Body of pancreas (tissue), 4 donors: ENCODE measurements around the gene H6PD. TPM values are rescaled to one million over a fixed set of nuclear protein-coding genes. Genes with fewer than 3 reads are reported as not detected.

Source experiments
- ATAC-seq: fragments of 150-250 bp; one replicate; pipeline ENCODE4 v1.9.1; 2016
- DNase-seq, 4 donors: peaks; one replicate each; pipeline ENCODE4 v3.0.0-alpha.2; 2019
- H3K27ac ChIP-seq, 4 donors: fragments of 200-600 bp; sonication (generic); 1 replicate in 3 of 4; 2 replicates in 1 of 4; pipeline versions ENCODE4 v1.5.1 to v1.6.1; 2016 to 2019; ENCODE audit warnings: mild to moderate bottlenecking in 1 of 4, mixed read lengths in 1 of 4, moderate library complexity in 1 of 4
- H3K27me3 ChIP-seq, 2 donors: fragments of 200-600 bp; sonication (generic); one replicate each; pipeline ENCODE4 v1.6.0; 2016; ENCODE audit warnings: mild to moderate bottlenecking in 1 of 2
- H3K36me3 ChIP-seq, 2 donors: fragments of 200-600 bp; sonication (generic); replicated peaks in 1 of 2; 2 replicates each; pipeline ENCODE4 v1.5.1; 2016; ENCODE audit warnings: low read depth in 2 of 2; ENCODE audit not compliant: insufficient read depth in 1 of 2
- H3K4me1 ChIP-seq: fragments of 200-600 bp; sonication (generic); one replicate; pipeline ENCODE4 v1.6.0; 2016
- H3K4me3 ChIP-seq, 2 donors: fragments of 200-600 bp; sonication (generic); 1 replicate in 1 of 2; 2 replicates in 1 of 2; pipeline ENCODE4 v1.5.1; 2016 to 2019
- H3K9me3 ChIP-seq, 3 donors: fragments of 200-600 bp; sonication (generic); 1 replicate in 2 of 3; 2 replicates in 1 of 3; pipeline ENCODE4 v1.5.1; 2016
- POLR2A ChIP-seq, 3 donors: fragments of 450-650 bp; IDR thresholded peaks; one replicate each; pipeline ENCODE4 v1.6.1; 2016; ENCODE audit warnings: antibody characterized with exemption in 3 of 3, mild to moderate bottlenecking in 2 of 3
- WGBS, 2 donors: methylation state at CpG; one replicate each; pipeline ENCODE4 v1.1.5; 2017; 5-methylcytosine and 5-hydroxymethylcytosine counted together
- intact Hi-C: fragments of 100-400 bp; cut with DNase I; formaldehyde crosslinking; loops from one replicate; pipeline ENCODE4 v1.15.1; 2023
- total RNA-seq, 2 donors: library from RNA; depleted of rRNA; stranded (reverse); fragments of >200 nt; gene quantifications; one replicate each; pipeline ENCODE4 v1.1.0, GENCODE V29; 2016
- TF ChIP-seq, protein P1 (sequence below), 7 experiments: fragments of 450-650 bp in 4 of 7; fragments of 200-600 bp in 3 of 7; sonication (generic) in 3 of 7; IDR thresholded peaks; one replicate each; pipeline ENCODE4 v1.5.1; 2016 to 2019; ENCODE audit warnings: antibody characterized with exemption in 7 of 7

The H6PD gene
- total RNA-seq, 2 donors from 2014 or later, result 24.1 to 35.6 TPM

DNA sequence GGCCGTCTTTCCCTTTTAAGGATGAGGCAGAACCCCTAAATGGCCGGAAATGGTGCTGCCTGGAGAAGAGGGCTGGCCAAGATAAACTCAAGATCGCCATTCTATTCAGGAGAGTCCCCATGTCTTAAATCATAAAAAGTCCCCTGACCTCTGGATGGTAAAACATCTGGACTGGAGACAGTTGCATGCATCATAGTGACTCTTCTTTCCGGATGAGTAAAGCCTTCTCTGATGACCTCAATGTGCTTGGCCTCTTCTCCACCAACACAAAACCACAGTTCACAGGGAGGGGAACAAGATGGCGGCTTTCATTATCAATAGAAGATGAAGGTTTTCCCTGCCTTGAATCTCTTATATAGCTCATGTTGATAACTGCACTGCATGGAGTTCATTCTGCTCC is 27.5 kb upstream of the H6PD start:
- peaks cover 0 to 8% of the 10 kb centered on the region in 2 donors for H3K27me3 ChIP-seq
- ATAC-seq (no peak), DNase-seq (no peak)
- no peak overlapping the region for H3K4me3 ChIP-seq
- intact Hi-C loops, result no loop called here
- no peaks in the 10 kb centered on the region for H3K9me3 ChIP-seq
- TF ChIP-seq POLR2A (IDR thresholded peaks at IDR 0.05), result no peak
- TF ChIP-seq, protein P1, sequence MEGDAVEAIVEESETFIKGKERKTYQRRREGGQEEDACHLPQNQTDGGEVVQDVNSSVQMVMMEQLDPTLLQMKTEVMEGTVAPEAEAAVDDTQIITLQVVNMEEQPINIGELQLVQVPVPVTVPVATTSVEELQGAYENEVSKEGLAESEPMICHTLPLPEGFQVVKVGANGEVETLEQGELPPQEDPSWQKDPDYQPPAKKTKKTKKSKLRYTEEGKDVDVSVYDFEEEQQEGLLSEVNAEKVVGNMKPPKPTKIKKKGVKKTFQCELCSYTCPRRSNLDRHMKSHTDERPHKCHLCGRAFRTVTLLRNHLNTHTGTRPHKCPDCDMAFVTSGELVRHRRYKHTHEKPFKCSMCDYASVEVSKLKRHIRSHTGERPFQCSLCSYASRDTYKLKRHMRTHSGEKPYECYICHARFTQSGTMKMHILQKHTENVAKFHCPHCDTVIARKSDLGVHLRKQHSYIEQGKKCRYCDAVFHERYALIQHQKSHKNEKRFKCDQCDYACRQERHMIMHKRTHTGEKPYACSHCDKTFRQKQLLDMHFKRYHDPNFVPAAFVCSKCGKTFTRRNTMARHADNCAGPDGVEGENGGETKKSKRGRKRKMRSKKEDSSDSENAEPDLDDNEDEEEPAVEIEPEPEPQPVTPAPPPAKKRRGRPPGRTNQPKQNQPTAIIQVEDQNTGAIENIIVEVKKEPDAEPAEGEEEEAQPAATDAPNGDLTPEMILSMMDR (IDR thresholded peaks at IDR 0.05), result no peak
- 70 to 76% methylated on average over 5 of the region's 5 CpGs for WGBS, 2 donors
- H3K4me1 ChIP-seq, result peaks cover 4% of the 10 kb centered on the region
- H3K36me3 ChIP-seq, result no peaks in the 10 kb centered on the region
- H3K27ac ChIP-seq, result no peak overlapping the region

DNA sequence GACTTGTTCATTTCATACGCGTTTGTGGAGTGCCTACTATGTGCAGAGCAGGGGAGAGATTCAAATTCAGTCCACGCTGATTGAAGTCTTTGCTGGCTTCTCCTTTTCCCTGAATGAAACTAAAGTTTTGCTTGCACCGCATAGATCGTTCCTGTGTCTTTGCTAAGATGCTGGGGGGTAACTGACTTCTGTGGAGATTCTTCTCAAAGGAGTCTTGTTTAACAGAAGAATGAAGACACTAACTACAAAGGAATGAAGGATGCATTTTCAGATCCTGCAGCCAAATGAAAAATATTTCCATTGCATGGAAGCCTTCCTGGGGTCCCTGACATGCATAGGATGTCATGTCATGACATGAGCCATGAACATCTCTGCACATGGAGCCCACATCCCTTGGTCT is 26.9 kb upstream of the H6PD start:
- H3K27me3 ChIP-seq, result peaks cover 0 to 2% of the 10 kb centered on the region in 2 donors
- TF ChIP-seq, protein P1 (IDR thresholded peaks at IDR 0.05), result no peak
- TF ChIP-seq POLR2A (IDR thresholded peaks at IDR 0.05), result no peak
- intact Hi-C loops, result no loop called here
- H3K4me3 ChIP-seq, result no peak overlapping the region
- DNase-seq, result no peak
- H3K4me1 ChIP-seq, result no peaks in the 10 kb centered on the region
- no peak overlapping the region for H3K27ac ChIP-seq
- 68 to 81% methylated on average over 5 of the region's 5 CpGs for WGBS, 2 donors
- no peaks in the 10 kb centered on the region for H3K36me3 ChIP-seq
- ATAC-seq, result no peak
- no peaks in the 10 kb centered on the region for H3K9me3 ChIP-seq

DNA sequence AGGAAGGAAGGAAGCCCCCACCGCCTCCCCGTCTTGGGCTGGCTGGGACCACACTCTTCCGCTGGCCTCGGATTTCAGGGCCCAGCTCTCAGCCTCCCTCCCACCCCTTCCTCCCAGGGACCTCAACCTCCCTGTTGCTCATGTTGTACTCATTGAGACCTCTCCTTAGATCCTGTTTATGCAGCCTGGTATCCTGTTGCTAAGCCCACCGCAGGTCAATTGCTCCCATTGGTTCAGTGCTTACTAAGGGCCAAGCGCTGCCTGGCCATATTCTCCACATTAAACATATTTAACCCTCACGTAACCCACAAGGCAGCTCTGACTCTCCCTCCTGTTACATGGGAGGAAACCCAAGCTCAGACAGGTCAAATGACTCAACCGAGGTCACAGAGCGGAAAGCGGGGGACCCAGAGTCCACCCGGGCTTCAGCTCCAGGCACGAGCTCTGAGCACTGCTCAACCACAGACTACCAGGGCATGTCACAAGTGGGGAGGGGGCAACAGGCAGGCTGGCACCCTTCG is 23.2 kb upstream of the H6PD start:
- Histone ChIP-seq H3K27me3 (no peaks in the 10 kb centered on the region), H3K27ac (no peak overlapping the region), H3K36me3 (no peaks in the 10 kb centered on the region), H3K9me3 (no peaks in the 10 kb centered on the region), H3K4me1 (no peaks in the 10 kb centered on the region), H3K4me3 (no peak overlapping the region)
- TF ChIP-seq POLR2A (IDR thresholded peaks at IDR 0.05), result no peak
- TF ChIP-seq, protein P1 (IDR thresholded peaks at IDR 0.05), result no peak
- DNase-seq, result no peak
- WGBS, 2 donors, result 75 to 84% methylated on average over 13 of the region's 13 CpGs
- intact Hi-C loops, result no loop called here
- ATAC-seq, result no peak

DNA sequence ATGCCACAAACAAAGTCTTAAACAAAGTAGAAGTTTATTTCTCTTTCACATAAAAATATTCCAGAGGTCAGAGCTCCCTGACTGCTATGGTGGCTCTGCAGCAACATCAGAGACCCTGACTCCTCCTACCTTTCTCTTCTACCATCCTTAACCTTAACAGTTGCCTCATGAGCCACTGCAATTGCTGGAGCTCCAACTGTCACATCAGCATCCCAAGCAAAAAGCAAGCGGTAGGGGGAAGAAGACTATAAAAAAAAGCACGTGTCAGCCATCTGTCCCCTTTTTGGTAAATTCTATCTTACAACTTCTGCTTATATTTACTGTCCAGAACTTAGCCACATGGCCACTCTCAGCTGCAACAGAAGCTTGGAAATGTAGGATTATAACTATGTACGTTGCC is 21.8 kb upstream of the H6PD start:
- intact Hi-C loops, result no loop called here
- Histone ChIP-seq H3K36me3 (no peaks in the 10 kb centered on the region), H3K4me1 (no peaks in the 10 kb centered on the region), H3K9me3 (no peaks in the 10 kb centered on the region), H3K4me3 (no peak overlapping the region), H3K27me3 (no peaks in the 10 kb centered on the region), H3K27ac (no peak overlapping the region)
- ATAC-seq (no peak), DNase-seq (no peak)
- TF ChIP-seq POLR2A (IDR thresholded peaks at IDR 0.05), result no peak
- TF ChIP-seq, protein P1 (IDR thresholded peaks at IDR 0.05), result no peak
- 62 to 82% methylated on average over 3 of the region's 3 CpGs for WGBS, 2 donors

DNA sequence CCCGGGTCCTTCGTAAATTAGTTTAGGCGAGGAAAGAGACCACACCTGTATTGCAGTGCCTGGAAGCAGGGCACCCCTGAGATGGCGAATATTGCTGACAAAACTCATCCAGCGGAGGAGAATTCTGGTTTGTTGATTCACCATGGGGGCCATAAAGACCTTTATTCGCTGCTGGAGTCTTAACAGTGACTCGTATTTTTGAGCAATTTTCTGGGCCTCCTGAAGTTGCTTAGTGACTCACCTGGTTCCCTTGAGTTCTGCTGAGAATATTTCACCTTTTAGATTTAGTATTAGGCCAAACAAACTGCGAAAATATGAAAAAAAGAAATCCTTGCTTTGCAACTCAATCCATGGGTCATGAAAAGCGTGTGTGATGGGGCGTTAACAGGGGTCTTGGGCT is 20.6 kb upstream of the H6PD start:
- no peaks in the 10 kb centered on the region for H3K4me1 ChIP-seq
- WGBS, 2 donors, result 89% methylated on average over 10 of the region's 10 CpGs
- DNase-seq (no peak), ATAC-seq (no peak)
- TF ChIP-seq, protein P1 (IDR thresholded peaks at IDR 0.05), result no peak
- no peak for TF ChIP-seq POLR2A (IDR thresholded peaks at IDR 0.05)
- H3K27ac ChIP-seq, result no peak overlapping the region
- H3K27me3 ChIP-seq, result no peaks in the 10 kb centered on the region
- intact Hi-C loops, result no loop called here
- no peaks in the 10 kb centered on the region for H3K36me3 ChIP-seq
- no peaks in the 10 kb centered on the region for H3K9me3 ChIP-seq
- no peak overlapping the region for H3K4me3 ChIP-seq
